Cerebellar cortex (tissue), 1 donor: ENCODE results near the gene CLMP.
A peak's percentile ranks its signal among the peaks of the same experiment; 100 is the strongest.
"Not testable (repeated sequence)": the region's sequence is repeated elsewhere in the genome, so short reads cannot be mapped to it uniquely, and the experiment has no call there.

ENCODE experiments used
- DNase-seq: peaks from one replicate; pipeline ENCODE4 v3.0.0-alpha.2; 2015; ENCODE audit warnings: low spot score

CLMP gene

GRCh38 chr11:123135863-123136446 lies 59.1 kb downstream of the CLMP start:
- no peak for DNase-seq

- no peak for DNase-seq
These were observed 62.2 kb downstream of the CLMP start for GRCh38 chr11:123132881-123133280.

GRCh38 chr11:123132034-123132766 lies 62.8 kb downstream of the CLMP start:
- not testable (repeated sequence) for DNase-seq

DNA sequence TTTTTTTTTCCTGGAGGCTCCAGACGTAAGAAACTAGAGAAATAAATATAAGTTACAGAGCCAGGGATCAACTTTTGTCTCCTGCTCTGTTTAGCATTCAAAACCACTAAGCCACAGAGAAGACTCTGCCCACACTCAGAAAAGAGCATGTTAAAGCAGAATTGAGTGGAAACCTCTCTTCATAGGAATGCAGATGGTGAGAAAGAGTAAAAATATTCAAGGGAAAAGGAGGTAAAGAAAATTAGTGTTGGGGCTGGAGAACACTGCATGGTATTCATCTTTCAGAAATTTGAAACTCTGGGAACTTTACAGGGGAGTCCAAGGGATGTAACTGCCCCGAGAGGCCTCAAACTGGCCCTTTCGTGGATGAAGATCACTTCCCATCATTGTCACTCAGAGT lies 65.1 kb downstream of the CLMP start:
- DNase-seq, result no peak

DNA sequence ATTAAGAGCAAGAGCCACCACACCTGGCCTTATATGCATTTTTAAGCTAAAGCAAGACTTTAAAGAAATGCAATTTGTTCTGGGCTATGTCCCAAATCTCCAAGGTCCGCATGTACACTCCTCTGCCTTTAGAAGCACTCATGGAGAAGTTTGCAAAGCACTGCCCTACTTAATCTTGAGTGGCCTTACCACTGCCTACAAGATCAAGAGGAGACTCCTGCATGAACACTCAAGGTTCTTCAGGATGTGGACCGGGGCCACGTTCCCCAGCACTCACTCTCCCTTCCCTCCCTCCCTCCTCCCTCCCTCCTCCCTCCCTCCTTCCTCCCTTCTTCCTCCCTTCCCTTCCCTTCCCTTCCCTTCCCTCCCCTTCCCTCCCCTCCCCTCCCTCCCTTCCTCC lies 69.9 kb downstream of the CLMP start:
- DNase-seq, result no peak

GRCh38 chr11:123122852-123123251 lies 72.2 kb downstream of the CLMP start:
- no peak for DNase-seq

- DNase-seq, result peak; percentile 94
These were observed 72.7 kb downstream of the CLMP start for GRCh38 chr11:123122341-123122740.

GRCh38 chr11:123116486-123116885 lies 78.6 kb downstream of the CLMP start:
- DNase-seq, result no peak

GRCh38 chr11:123111465-123111864 lies 83.6 kb downstream of the CLMP start:
- DNase-seq, result peak; percentile 82

- no peak for DNase-seq
These were observed 84.7 kb downstream of the CLMP start for GRCh38 chr11:123110397-123110796.

- peak; percentile 35 for DNase-seq
These were observed 87.0 kb downstream of the CLMP start for GRCh38 chr11:123107945-123108495.

- DNase-seq, result peak; percentile 38
These were observed 90.4 kb downstream of the CLMP start for GRCh38 chr11:123104697-123105096.

- peak; percentile 99 for DNase-seq
These were observed 91.6 kb downstream of the CLMP start for GRCh38 chr11:123103326-123103980.

- peak; percentile 86 for DNase-seq
These were observed 94.5 kb downstream of the CLMP start for GRCh38 chr11:123100379-123101085.

GRCh38 chr11:123098990-123099389 lies 96.1 kb downstream of the CLMP start:
- no peak for DNase-seq

DNA sequence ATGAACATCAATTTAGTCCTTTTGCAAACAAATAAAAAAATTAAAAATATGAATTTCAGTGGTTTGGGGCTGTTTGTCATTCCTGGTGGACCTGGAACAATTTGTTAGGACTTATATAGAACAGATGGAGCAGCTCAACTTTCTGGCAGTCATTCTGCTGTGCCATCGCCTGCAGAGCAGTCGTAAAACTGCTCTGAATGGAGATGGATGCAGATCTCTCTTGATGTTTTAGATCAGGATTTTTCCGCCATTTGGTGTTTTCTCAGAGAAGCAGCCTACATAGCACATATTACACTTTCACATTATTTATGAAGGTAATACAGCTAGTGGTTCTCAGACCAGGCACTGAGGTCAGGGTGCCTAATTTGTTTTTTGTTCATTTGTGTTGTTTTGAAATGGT lies 101.3 kb downstream of the CLMP start:
- peak; percentile 92 for DNase-seq

GRCh38 chr11:123091506-123091905 lies 103.5 kb downstream of the CLMP start:
- DNase-seq, result peak; percentile 64

DNA sequence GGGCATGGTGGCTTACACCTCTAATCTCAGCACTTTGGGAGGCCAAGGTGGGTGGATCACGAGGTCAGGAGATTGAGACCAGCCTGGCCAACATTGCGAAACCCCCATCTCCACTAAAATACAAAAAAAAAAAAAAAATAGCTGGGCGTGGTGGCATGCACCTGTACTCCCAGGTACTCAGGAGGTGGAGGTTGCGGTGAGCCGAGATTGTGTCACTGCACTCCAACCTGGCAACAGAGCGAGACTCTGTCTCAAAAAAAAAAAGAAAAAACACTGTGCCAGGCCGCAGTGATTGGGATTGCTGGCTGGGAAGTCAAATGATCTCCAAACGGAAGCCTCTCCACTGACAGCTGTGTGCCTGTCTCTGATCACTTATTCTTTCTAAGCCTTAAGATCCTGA lies 104.9 kb downstream of the CLMP start:
- not testable (repeated sequence) for DNase-seq

DNA sequence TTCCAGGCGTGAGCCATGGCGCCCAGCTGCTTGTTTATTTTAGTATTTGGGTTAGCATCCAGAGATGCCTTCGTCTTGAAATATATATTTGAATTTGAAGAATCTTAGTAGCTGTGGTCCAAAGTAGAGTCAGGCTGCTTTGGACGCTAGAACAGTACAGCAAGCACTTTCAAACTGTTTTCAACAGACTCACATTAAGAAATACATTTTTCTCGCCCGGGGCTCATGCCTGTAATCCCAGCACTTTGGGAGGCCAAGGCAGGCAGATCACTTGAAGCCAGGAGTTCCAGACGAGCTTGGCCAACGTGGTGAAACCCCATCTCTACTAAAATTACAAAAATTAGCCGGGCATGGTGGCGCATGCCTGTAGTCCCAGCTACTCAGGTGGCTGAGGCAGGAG lies 106.2 kb downstream of the CLMP start:
- DNase-seq, result not testable (repeated sequence)

- DNase-seq, result not testable (repeated sequence)
These were observed 107.4 kb downstream of the CLMP start for GRCh38 chr11:123087657-123088056.

GRCh38 chr11:123086305-123086704 lies 108.7 kb downstream of the CLMP start:
- DNase-seq, result peak; percentile 92

DNA sequence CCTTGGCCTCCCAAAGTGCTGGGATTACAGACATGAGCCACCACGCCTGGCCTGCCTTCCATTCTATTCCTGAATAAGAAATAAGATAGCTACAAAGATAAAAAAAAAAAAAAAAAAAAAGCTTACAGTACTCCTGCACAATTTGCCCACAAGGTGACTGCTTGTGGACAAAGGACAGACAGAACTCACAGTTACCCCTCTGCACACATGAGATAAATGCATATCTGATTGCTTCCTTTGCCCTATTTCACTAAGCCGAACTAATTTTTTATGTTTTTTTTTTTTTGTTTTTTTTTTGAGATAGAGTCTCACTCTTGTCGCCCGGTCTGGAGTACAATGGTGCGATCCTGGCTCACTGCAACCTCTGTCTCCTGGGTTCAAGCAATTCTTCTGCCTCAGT lies 109.6 kb downstream of the CLMP start:
- DNase-seq, result no peak
